A673 (cell line): ENCODE measurements around the gene ATP2B2. TPM values are rescaled to one million over a fixed set of nuclear protein-coding genes. Genes with fewer than 3 reads are reported as not detected.

ENCODE experiments used
- BruUV-seq: library from RNA; stranded (reverse); fragments of 400-500 nt; replicated peaks from 2 replicates; lab custom pipeline; 2021; lab: Mats Ljungman, UMichigan
- CTCF ChIA-PET: fragments of 300-600 bp; sonication (Branson Sonifier 250); formaldehyde crosslinking; loops from one replicate; lab custom pipeline; 2022; ENCODE audit warnings: antibody characterized with exemption; lab: Charles Lee
- POLR2A ChIA-PET: fragments of 300-600 bp; sonication (Branson Sonifier 250); formaldehyde crosslinking; loops from one replicate; lab custom pipeline; 2022; ENCODE audit warnings: antibody characterized with exemption; ENCODE audit not compliant: low non-redundant PET; lab: Charles Lee
- DNase-seq: peaks from one replicate; pipeline ENCODE4 v3.0.0-alpha.2; 2015; ENCODE audit warnings: low spot score
- H3K27ac ChIP-seq: fragments of 200-600 bp; sonication (generic); 2 replicates; pipeline ENCODE4 v1.5.1; 2016; ENCODE audit warnings: mixed run types, low read depth, mild to moderate bottlenecking, mixed read lengths, antibody characterized with exemption, low read length; ENCODE audit not compliant: poor library complexity, severe bottlenecking
- H3K27me3 ChIP-seq: fragments of 200-600 bp; sonication (generic); replicated peaks from 2 replicates; pipeline ENCODE4 v1.6.1; 2017; ENCODE audit warnings: mixed run types, low read depth, mild to moderate bottlenecking, mixed read lengths, antibody characterized with exemption, low read length; ENCODE audit not compliant: insufficient read depth, poor library complexity
- H3K36me3 ChIP-seq: fragments of 200-600 bp; sonication (generic); 2 replicates; pipeline ENCODE4 v1.6.1; 2016; ENCODE audit warnings: mixed run types, mild to moderate bottlenecking, mixed read lengths, antibody characterized with exemption, low read length; ENCODE audit not compliant: insufficient read depth, poor library complexity, severe bottlenecking
- H3K4me1 ChIP-seq: fragments of 200-600 bp; sonication (generic); 2 replicates; pipeline ENCODE4 v1.6.1; 2017; ENCODE audit warnings: mixed run types, mild to moderate bottlenecking, mixed read lengths, antibody characterized with exemption, low read length; ENCODE audit not compliant: insufficient read depth, poor library complexity, severe bottlenecking
- H3K4me3 ChIP-seq: fragments of 200-600 bp; sonication (generic); 2 replicates; pipeline ENCODE4 v1.5.1; 2016; ENCODE audit warnings: low read depth, mixed run types, mild to moderate bottlenecking, mixed read lengths, low read length; ENCODE audit not compliant: poor library complexity, severe bottlenecking
- H3K9me3 ChIP-seq: fragments of 200-600 bp; sonication (generic); 2 replicates; pipeline ENCODE4 v1.6.1; 2016; ENCODE audit warnings: mixed run types, low read depth, mild to moderate bottlenecking, mixed read lengths, antibody characterized with exemption, low read length; ENCODE audit not compliant: poor library complexity, severe bottlenecking
- EZH2 ChIP-seq: fragments of 200-600 bp; sonication (generic); IDR thresholded peaks from 2 replicates; pipeline ENCODE4 v1.6.1; 2017; ENCODE audit warnings: borderline replicate concordance, low read depth, mild to moderate bottlenecking, mixed read lengths, antibody characterized with exemption, low read length; ENCODE audit not compliant: poor library complexity, severe bottlenecking
- intact Hi-C: fragments of 100-400 bp; cut with micrococcal nuclease; formaldehyde crosslinking; loops from one replicate; pipeline ENCODE4 v1.10.0; 2022; ENCODE audit not compliant: unreplicated experiment
- total RNA-seq: library from RNA; stranded (reverse); gene quantifications from 2 replicates; pipeline ENCODE4 v1.2.3, GENCODE V29; 2021
- TF ChIP-seq, protein P1 (sequence below): fragments of 300-800, 200-600 bp; sonication (generic); conservative IDR thresholded peaks from 2 replicates; pipeline ENCODE4 v1.5.1; 2017; ENCODE audit warnings: low read depth, mild to moderate bottlenecking, antibody characterized with exemption, low read length, moderate library complexity, mixed read lengths

ATP2B2 gene
- total RNA-seq, 1 experiment from 2014 or later = 0.17 TPM

DNA sequence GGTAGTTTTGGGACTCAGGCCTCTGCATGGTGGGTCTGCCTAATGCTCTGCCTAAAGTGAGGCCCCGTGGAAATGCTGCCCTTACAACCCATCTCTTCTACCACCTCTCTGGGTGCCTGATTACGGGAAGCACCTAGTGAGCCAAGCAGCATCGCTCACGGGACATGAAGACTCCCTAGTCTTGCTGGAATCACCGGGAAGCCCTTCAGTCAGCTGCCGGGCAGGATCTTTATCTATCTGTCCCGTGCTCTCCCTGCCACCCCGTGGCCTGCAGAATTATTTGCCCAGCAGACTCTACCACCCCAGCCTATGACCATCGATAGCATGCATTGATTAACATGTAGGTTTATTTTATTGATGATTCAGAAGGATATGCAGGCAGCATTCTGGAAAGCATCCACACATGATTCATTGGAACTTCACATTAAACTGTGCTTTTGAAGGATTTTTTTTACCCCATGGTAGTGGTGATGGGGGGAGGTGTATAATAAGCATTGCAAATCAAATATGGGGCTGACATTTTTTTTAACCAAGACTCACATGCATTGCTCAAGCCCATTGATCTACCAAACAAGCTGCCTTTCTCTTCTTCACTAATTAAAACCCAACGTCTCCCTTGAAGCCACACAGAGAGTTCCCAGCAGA is 63.1 kb downstream of the ATP2B2 start:
- CTCF ChIA-PET = no interaction called here
- intact Hi-C loops = no loop called here
- TF ChIP-seq, protein P1, sequence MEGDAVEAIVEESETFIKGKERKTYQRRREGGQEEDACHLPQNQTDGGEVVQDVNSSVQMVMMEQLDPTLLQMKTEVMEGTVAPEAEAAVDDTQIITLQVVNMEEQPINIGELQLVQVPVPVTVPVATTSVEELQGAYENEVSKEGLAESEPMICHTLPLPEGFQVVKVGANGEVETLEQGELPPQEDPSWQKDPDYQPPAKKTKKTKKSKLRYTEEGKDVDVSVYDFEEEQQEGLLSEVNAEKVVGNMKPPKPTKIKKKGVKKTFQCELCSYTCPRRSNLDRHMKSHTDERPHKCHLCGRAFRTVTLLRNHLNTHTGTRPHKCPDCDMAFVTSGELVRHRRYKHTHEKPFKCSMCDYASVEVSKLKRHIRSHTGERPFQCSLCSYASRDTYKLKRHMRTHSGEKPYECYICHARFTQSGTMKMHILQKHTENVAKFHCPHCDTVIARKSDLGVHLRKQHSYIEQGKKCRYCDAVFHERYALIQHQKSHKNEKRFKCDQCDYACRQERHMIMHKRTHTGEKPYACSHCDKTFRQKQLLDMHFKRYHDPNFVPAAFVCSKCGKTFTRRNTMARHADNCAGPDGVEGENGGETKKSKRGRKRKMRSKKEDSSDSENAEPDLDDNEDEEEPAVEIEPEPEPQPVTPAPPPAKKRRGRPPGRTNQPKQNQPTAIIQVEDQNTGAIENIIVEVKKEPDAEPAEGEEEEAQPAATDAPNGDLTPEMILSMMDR = no peak
- TF ChIP-seq EZH2 = no peak
- Histone ChIP-seq H3K4me1 (peaks cover 8% of the 10 kb centered on the region), H3K36me3 (no peaks in the 10 kb centered on the region), H3K4me3 (no peak overlapping the region), H3K27me3 (no peaks in the 10 kb centered on the region), H3K9me3 (no peaks in the 10 kb centered on the region), H3K27ac (no peak overlapping the region)
- POLR2A ChIA-PET = no interaction called here
- no TSS peak for BruUV-seq
- DNase-seq = no peak

DNA sequence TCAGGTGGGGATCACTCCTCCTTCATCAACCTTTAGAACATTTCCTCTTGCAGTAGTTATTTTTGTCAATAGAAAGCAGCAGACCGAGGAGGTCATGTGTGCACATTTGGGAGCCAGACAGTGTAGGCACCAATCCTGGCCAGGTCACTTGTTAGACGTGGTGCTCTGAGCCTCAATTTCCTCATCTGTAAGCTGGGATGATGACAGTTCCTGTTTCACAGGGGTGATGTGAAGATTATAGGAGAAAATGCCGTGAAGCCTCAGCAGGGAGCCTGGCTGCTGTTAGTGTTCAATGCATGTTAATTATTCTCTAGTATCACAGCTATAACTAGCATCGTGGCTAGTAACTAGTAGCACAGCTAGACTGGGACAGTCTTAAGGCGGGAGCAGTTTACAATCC is 64.7 kb downstream of the ATP2B2 start:
- TF ChIP-seq, protein P1 = no peak
- TF ChIP-seq EZH2 = no peak
- H3K27me3 ChIP-seq = no peaks in the 10 kb centered on the region
- H3K27ac ChIP-seq = no peak overlapping the region
- no peak for DNase-seq
- BruUV-seq = no TSS peak
- H3K4me3 ChIP-seq = no peak overlapping the region
- ChIA-PET POLR2A (interaction anchor here (0.7 kb wide), 1 partner anchor 160 kb away, joined by 3 read pairs; no protein-coding TSS in a partner anchor), CTCF (no interaction called here)
- intact Hi-C loops = no loop called here
- H3K9me3 ChIP-seq = no peaks in the 10 kb centered on the region
- H3K4me1 ChIP-seq = peaks cover 8% of the 10 kb centered on the region
- H3K36me3 ChIP-seq = no peaks in the 10 kb centered on the region

DNA sequence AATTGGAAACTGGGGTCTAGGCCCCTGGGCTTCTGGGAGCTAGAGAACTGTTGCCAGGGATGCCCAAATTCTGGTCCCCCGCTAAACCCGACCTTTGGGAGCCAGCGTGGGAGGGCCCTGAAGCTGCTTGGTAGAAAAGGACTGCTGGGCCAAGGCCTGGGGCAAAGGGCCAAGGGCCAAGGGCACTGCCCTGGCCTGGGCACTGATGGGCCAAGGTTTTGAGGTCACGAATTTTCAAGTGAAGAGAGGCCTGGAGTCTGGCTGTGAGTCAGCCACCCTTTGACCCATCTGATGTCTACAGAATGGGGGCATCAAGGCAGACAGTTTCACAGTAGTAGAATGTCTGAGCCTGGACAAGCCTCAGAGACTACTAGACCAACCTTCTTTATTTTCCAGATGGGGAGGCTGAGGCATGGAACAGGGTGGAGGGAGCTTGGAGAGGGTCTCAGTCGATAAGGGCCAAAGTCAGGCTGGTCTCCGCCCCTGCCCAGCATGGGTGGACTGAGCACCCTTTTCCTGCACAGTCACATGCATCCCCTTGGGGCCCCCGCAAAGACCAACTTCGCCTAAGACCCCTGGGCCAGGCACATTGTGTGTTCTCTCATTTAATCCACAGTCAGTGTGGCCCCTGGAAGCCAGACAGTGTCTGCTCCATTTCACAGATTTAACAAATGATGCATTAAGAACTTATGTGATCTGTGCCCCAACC is 66.3 kb downstream of the ATP2B2 start:
- Histone ChIP-seq H3K27ac (no peak overlapping the region), H3K36me3 (no peaks in the 10 kb centered on the region), H3K4me3 (no peak overlapping the region), H3K27me3 (no peaks in the 10 kb centered on the region), H3K9me3 (no peaks in the 10 kb centered on the region), H3K4me1 (peaks cover 8% of the 10 kb centered on the region)
- ChIA-PET POLR2A (no interaction called here), CTCF (no interaction called here)
- TF ChIP-seq, protein P1 = no peak
- BruUV-seq = no TSS peak
- intact Hi-C loops = no loop called here
- no peak for DNase-seq
